Vagina (tissue), 2 donors: ENCODE measurements around the gene IRX3. TPM values are rescaled to one million over a fixed set of nuclear protein-coding genes. Genes with fewer than 3 reads are reported as not detected.

Experiments used
- DNase-seq, 2 donors: peaks; one replicate each; pipeline ENCODE4 v3.0.0-alpha.2; 2017; ENCODE audit errors: extremely low spot score in 2 of 2
- H3K27ac ChIP-seq: fragments of 200-600 bp; sonication (generic); one replicate; pipeline ENCODE4 v1.5.1; 2019
- H3K27me3 ChIP-seq: fragments of 200-600 bp; sonication (generic); one replicate; pipeline ENCODE4 v1.5.1; 2019
- H3K36me3 ChIP-seq, 2 donors: fragments of 200-600 bp; sonication (generic); one replicate each; pipeline ENCODE4 v1.5.1; 2017 to 2019
- H3K4me1 ChIP-seq: fragments of 200-600 bp; sonication (generic); one replicate; pipeline ENCODE4 v1.5.1; 2019
- H3K4me3 ChIP-seq, 2 donors: fragments of 200-600 bp; sonication (generic); 1 replicate in 1 of 2; 2 replicates in 1 of 2; pipeline ENCODE4 v1.5.1; 2016 to 2019
- H3K9me3 ChIP-seq: fragments of 200-600 bp; sonication (generic); one replicate; pipeline ENCODE4 v1.5.1; 2019
- CTCF ChIP-seq, 3 experiments: fragments of 450-650 bp in 2 of 3; fragments of 200-600 bp in 1 of 3; sonication (generic) in 1 of 3; IDR thresholded peaks; one replicate each; pipeline ENCODE4 v1.5.1; 2017 to 2019; ENCODE audit warnings: antibody characterized with exemption in 3 of 3, mild to moderate bottlenecking in 2 of 3, moderate library complexity in 2 of 3
- POLR2A ChIP-seq, 2 donors: fragments of 450-650 bp; IDR thresholded peaks; one replicate each; pipeline ENCODE4 v1.6.1; 2017; ENCODE audit warnings: antibody characterized with exemption in 2 of 2, mild to moderate bottlenecking in 2 of 2, moderate library complexity in 2 of 2
- POLR2AphosphoS5 ChIP-seq, 2 donors: sonication (generic); formaldehyde crosslinking; IDR thresholded peaks; one replicate each; pipeline ENCODE4 v1.9.0; 2017; ENCODE audit warnings: antibody characterized with exemption in 2 of 2, mild to moderate bottlenecking in 2 of 2, low read depth in 1 of 2; ENCODE audit not compliant: insufficient read depth in 1 of 2
- intact Hi-C: fragments of 100-400 bp; cut with DNase I; formaldehyde crosslinking; loops from one replicate; pipeline ENCODE4 v1.15.1; 2023
- total RNA-seq: library from RNA; depleted of rRNA; stranded (reverse); fragments of >200 nt; gene quantifications from one replicate; pipeline ENCODE4 v1.2.3, GENCODE V29; 2016

IRX3 gene
- total RNA-seq, 1 donor from 2014 or later: 16.5 TPM

- Histone ChIP-seq H3K27ac (no peak overlapping the region), H3K4me3 (no peak overlapping the region), H3K4me1 (no peaks in the 10 kb centered on the region), H3K36me3 (no peaks in the 10 kb centered on the region), H3K9me3 (no peaks in the 10 kb centered on the region), H3K27me3 (no peaks in the 10 kb centered on the region)
- no peak for TF ChIP-seq POLR2A (IDR thresholded peaks at IDR 0.05)
- no peak for TF ChIP-seq POLR2AphosphoS5 (IDR thresholded peaks at IDR 0.05; ENCODE audit: insufficient read depth in 1 of 2, low read depth in 1 of 2)
- TF ChIP-seq CTCF (IDR thresholded peaks at IDR 0.05): no peak
- intact Hi-C loops: no loop called here
- no peak for DNase-seq
These were observed 41.0 kb upstream of the IRX3 start for GRCh38 chr16:54327609-54328008.

GRCh38 chr16:54326266-54326662 is 39.7 kb upstream of the IRX3 start:
- no peak for DNase-seq
- Histone ChIP-seq H3K4me1 (no peaks in the 10 kb centered on the region), H3K36me3 (no peaks in the 10 kb centered on the region), H3K27me3 (no peaks in the 10 kb centered on the region), H3K4me3 (no peak overlapping the region), H3K27ac (no peak overlapping the region), H3K9me3 (no peaks in the 10 kb centered on the region)
- intact Hi-C loops: no loop called here
- no peak for TF ChIP-seq POLR2A (IDR thresholded peaks at IDR 0.05)
- no peak for TF ChIP-seq POLR2AphosphoS5 (IDR thresholded peaks at IDR 0.05; ENCODE audit: insufficient read depth in 1 of 2, low read depth in 1 of 2)
- no peak for TF ChIP-seq CTCF (IDR thresholded peaks at IDR 0.05)

GRCh38 chr16:54325616-54326265 is 39.2 kb upstream of the IRX3 start:
- H3K9me3 ChIP-seq: no peaks in the 10 kb centered on the region
- DNase-seq: no peak
- no peak overlapping the region for H3K4me3 ChIP-seq
- no peaks in the 10 kb centered on the region for H3K36me3 ChIP-seq
- no peak overlapping the region for H3K27ac ChIP-seq
- H3K27me3 ChIP-seq: no peaks in the 10 kb centered on the region
- intact Hi-C loops: no loop called here
- TF ChIP-seq CTCF (IDR thresholded peaks at IDR 0.05) (no peak), POLR2A (IDR thresholded peaks at IDR 0.05) (no peak), POLR2AphosphoS5 (IDR thresholded peaks at IDR 0.05; ENCODE audit: insufficient read depth in 1 of 2, low read depth in 1 of 2) (no peak)
- H3K4me1 ChIP-seq: no peaks in the 10 kb centered on the region

GRCh38 chr16:54324716-54325115 is 38.1 kb upstream of the IRX3 start:
- H3K27me3 ChIP-seq: no peaks in the 10 kb centered on the region
- H3K9me3 ChIP-seq: no peaks in the 10 kb centered on the region
- no peak for DNase-seq
- H3K4me1 ChIP-seq: no peaks in the 10 kb centered on the region
- intact Hi-C loops: no loop called here
- no peaks in the 10 kb centered on the region for H3K36me3 ChIP-seq
- H3K4me3 ChIP-seq: no peak overlapping the region
- TF ChIP-seq CTCF (IDR thresholded peaks at IDR 0.05) (no peak), POLR2AphosphoS5 (IDR thresholded peaks at IDR 0.05; ENCODE audit: insufficient read depth in 1 of 2, low read depth in 1 of 2) (no peak), POLR2A (IDR thresholded peaks at IDR 0.05) (no peak)
- no peak overlapping the region for H3K27ac ChIP-seq

- Histone ChIP-seq H3K9me3 (no peaks in the 10 kb centered on the region), H3K36me3 (no peaks in the 10 kb centered on the region), H3K27me3 (no peaks in the 10 kb centered on the region), H3K4me3 (no peak overlapping the region), H3K27ac (no peak overlapping the region), H3K4me1 (no peaks in the 10 kb centered on the region)
- DNase-seq: no peak
- no peak for TF ChIP-seq POLR2A (IDR thresholded peaks at IDR 0.05)
- TF ChIP-seq POLR2AphosphoS5 (IDR thresholded peaks at IDR 0.05; ENCODE audit: insufficient read depth in 1 of 2, low read depth in 1 of 2): no peak
- no peak for TF ChIP-seq CTCF (IDR thresholded peaks at IDR 0.05)
- intact Hi-C loops: no loop called here
These were observed 34.2 kb upstream of the IRX3 start for GRCh38 chr16:54320697-54321340.
